Measurements from ENCODE around the gene NTM.

Gene NTM

DNA sequence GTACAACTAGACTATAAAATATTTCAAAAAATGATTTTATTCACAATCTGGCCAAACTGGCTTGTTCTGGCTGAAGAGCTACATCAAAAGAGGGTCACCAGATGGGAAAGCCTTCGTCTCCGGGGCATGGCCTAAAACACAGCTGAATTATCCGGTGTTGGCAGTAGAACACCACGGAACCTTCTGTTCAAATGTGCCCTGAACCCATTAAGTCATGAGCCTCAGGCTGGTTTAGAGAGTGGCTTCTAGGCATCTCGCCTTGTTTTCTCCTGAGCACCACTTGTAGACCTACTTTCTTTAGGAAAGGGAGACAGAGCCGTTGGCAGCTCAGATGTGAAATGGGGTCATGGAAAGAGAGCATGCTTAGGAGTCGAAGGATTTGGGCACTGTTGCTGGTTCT, 890.2 kb downstream of the NTM start:
- Histone ChIP-seq H3K9ac (ENCODE audit: low read depth in 1 of 2, low read length in 2 of 2) (no peak overlapping the region), H3K27ac (ENCODE audit: low read depth, low read length) (no peak overlapping the region), H3K9me3 (ENCODE audit: control insufficient read depth in 1 of 2, low read length in 2 of 2) (no peaks in the 10 kb centered on the region), H3K27me3 (ENCODE audit: control insufficient read depth in 1 of 2, insufficient read depth in 2 of 2, low read length in 2 of 2) (no peaks in the 10 kb centered on the region), H3K4me3 (ENCODE audit: low read depth in 1 of 2, low read length in 2 of 2) (no peak overlapping the region), H3K36me3 (ENCODE audit: control insufficient read depth in 1 of 2, insufficient read depth in 2 of 2, low read length in 2 of 2) (no peaks in the 10 kb centered on the region), H3K4me1 (ENCODE audit: control insufficient read depth in 1 of 2, insufficient read depth in 2 of 2, low read length in 2 of 2) (no peaks in the 10 kb centered on the region)

DNA sequence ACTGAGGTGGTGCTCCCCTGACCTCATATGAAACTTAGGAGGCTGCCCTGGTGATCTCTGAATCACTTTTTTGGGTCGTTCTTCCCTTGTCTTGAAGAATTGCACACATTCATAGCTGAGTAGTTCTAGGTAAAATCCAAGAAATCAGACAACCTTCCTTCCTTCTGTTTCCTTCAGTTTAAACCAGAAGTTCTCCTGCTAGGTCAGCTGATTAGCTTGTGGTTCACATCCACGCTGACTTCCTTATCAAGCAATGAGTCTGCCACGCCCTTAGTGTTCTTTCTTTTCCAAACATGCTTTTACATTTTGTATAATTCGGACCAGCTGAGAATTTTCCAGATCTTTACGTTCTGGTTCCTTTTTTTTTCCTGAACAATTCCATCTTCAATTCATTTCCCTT, 892.8 kb downstream of the NTM start:
- Histone ChIP-seq H3K9me3 (ENCODE audit: control insufficient read depth in 1 of 2, low read length in 2 of 2) (no peaks in the 10 kb centered on the region), H3K27ac (ENCODE audit: low read depth, low read length) (no peak overlapping the region), H3K4me3 (ENCODE audit: low read depth in 1 of 2, low read length in 2 of 2) (no peak overlapping the region), H3K9ac (ENCODE audit: low read depth in 1 of 2, low read length in 2 of 2) (no peak overlapping the region), H3K27me3 (ENCODE audit: control insufficient read depth in 1 of 2, insufficient read depth in 2 of 2, low read length in 2 of 2) (no peaks in the 10 kb centered on the region), H3K4me1 (ENCODE audit: control insufficient read depth in 1 of 2, insufficient read depth in 2 of 2, low read length in 2 of 2) (no peaks in the 10 kb centered on the region), H3K36me3 (ENCODE audit: control insufficient read depth in 1 of 2, insufficient read depth in 2 of 2, low read length in 2 of 2) (no peaks in the 10 kb centered on the region)

DNA sequence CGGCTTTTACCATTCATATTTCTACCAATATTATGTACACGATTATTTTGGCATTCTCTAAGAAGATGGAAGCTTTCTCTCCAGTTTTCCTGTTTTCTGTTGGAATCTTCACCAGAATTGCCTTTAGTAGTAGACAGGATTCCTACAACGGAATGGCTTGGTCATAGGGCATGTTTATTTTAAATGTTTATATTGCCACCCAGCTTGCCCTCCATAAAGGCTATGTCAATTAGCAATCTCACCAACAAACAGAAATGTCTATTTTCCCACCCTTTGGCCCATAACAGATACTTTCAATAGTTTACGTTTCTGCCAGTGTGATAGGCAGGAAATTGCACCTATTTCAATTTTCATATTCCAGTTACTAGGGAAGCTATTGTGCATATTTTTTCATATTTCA, 893.5 kb downstream of the NTM start:
- Histone ChIP-seq H3K9me3 (ENCODE audit: control insufficient read depth in 1 of 2, low read length in 2 of 2) (no peaks in the 10 kb centered on the region), H3K36me3 (ENCODE audit: control insufficient read depth in 1 of 2, insufficient read depth in 2 of 2, low read length in 2 of 2) (no peaks in the 10 kb centered on the region), H3K27ac (ENCODE audit: low read depth, low read length) (no peak overlapping the region), H3K4me3 (ENCODE audit: low read depth in 1 of 2, low read length in 2 of 2) (no peak overlapping the region), H3K9ac (ENCODE audit: low read depth in 1 of 2, low read length in 2 of 2) (no peak overlapping the region), H3K27me3 (ENCODE audit: control insufficient read depth in 1 of 2, insufficient read depth in 2 of 2, low read length in 2 of 2) (no peaks in the 10 kb centered on the region), H3K4me1 (ENCODE audit: control insufficient read depth in 1 of 2, insufficient read depth in 2 of 2, low read length in 2 of 2) (no peaks in the 10 kb centered on the region)

DNA sequence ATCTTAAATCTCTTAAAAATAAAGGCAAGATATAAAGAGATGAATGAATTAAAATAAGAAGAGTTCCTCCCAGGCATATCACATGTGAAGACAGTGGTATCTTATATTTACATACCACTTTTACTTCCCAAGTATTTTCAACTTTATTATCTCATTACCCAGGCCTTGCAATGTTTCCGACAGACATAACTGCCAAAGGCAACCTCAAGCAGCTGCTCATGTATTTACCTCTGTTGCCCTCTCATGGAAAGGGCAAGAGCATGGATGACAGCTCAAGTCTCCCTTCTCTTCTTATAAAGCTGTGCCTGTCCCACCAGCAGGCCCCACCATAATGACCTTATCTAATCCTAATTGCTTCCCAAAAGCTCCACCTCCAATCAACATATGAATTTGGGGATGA, 894.2 kb downstream of the NTM start:
- no peaks in the 10 kb centered on the region for H3K36me3 ChIP-seq (ENCODE audit: control insufficient read depth in 1 of 2, insufficient read depth in 2 of 2, low read length in 2 of 2)
- H3K4me1 ChIP-seq (ENCODE audit: control insufficient read depth in 1 of 2, insufficient read depth in 2 of 2, low read length in 2 of 2), result no peaks in the 10 kb centered on the region
- no peaks in the 10 kb centered on the region for H3K9me3 ChIP-seq (ENCODE audit: control insufficient read depth in 1 of 2, low read length in 2 of 2)
- no peaks in the 10 kb centered on the region for H3K27me3 ChIP-seq (ENCODE audit: control insufficient read depth in 1 of 2, insufficient read depth in 2 of 2, low read length in 2 of 2)
- no peak overlapping the region for H3K4me3 ChIP-seq (ENCODE audit: low read depth in 1 of 2, low read length in 2 of 2)
- no peak overlapping the region for H3K27ac ChIP-seq (ENCODE audit: low read depth, low read length)
- no peak overlapping the region for H3K9ac ChIP-seq (ENCODE audit: low read depth in 1 of 2, low read length in 2 of 2)

DNA sequence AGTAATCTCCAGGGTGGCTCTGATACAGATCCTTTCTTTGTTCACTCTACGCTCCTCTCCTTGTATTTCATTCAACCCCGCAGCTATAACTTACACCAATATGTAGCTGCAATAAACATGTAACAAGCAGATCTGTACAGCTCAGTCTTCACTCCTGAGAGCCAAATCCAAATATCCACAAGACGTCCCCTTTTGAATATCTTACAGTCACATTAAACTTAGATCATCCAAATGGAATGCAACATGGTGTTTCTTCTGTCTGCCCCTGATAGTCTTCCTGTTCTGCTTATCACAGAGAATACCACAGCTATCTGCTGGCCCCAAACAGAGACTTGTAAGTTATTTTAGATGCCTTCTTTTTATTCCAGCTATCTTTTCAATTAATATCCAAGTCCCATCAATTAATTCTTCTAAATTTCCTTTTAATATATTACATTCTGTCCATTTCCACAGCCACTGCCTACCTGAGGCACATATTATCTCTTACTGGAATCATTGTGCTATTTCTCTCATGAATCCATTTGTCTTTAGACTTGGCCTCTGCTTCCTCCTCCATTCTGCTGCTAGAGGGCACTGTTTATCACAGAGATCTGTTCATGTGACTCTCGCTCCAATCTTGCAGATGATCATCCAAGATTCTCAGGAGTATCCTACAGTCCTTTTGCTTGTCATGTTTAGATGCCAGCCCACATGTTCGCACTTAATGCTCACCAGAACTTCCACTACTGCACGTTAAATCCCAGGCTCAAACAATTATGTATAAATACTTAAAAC, 908.6 kb downstream of the NTM start:
- Histone ChIP-seq H3K4me1 (ENCODE audit: control insufficient read depth in 1 of 2, insufficient read depth in 2 of 2, low read length in 2 of 2) (no peaks in the 10 kb centered on the region), H3K4me3 (ENCODE audit: low read depth in 1 of 2, low read length in 2 of 2) (no peak overlapping the region), H3K27ac (ENCODE audit: low read depth, low read length) (no peak overlapping the region)

DNA sequence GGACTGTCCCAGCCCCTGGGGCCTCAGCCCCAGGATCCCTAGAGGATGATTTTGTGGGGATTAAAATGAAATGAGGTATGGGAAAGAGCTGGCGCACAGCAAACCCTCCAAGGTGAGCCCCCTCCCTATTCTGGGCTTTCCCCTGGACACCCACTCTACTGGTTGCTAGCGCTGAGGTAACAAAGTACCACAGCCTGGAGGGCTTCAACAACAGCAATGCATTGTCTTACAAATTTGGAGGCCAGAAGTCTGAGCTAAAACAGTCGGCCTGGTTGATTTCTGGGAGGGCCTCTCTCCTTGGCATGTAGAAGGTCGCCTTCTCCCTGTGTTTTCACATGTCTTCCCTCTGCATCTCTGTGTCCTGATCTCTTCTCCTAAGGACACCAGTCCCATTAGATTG, 913.6 kb downstream of the NTM start:
- no peak overlapping the region for H3K9ac ChIP-seq (ENCODE audit: low read depth in 1 of 2, low read length in 2 of 2)
- no peak overlapping the region for H3K4me3 ChIP-seq (ENCODE audit: low read depth in 1 of 2, low read length in 2 of 2)
- no peaks in the 10 kb centered on the region for H3K36me3 ChIP-seq (ENCODE audit: control insufficient read depth in 1 of 2, insufficient read depth in 2 of 2, low read length in 2 of 2)
- H3K27ac ChIP-seq (ENCODE audit: low read depth, low read length), result no peak overlapping the region
- no peaks in the 10 kb centered on the region for H3K27me3 ChIP-seq (ENCODE audit: control insufficient read depth in 1 of 2, insufficient read depth in 2 of 2, low read length in 2 of 2)
- H3K4me1 ChIP-seq (ENCODE audit: control insufficient read depth in 1 of 2, insufficient read depth in 2 of 2, low read length in 2 of 2), result no peaks in the 10 kb centered on the region
- H3K9me3 ChIP-seq (ENCODE audit: control insufficient read depth in 1 of 2, low read length in 2 of 2), result no peaks in the 10 kb centered on the region

More for the DNA sequence above, 908.6 kb downstream of the NTM start:
- no peaks in the 10 kb centered on the region for H3K9me3 ChIP-seq (ENCODE audit: control insufficient read depth in 1 of 2, low read length in 2 of 2)
- no peaks in the 10 kb centered on the region for H3K27me3 ChIP-seq (ENCODE audit: control insufficient read depth in 1 of 2, insufficient read depth in 2 of 2, low read length in 2 of 2)
- H3K9ac ChIP-seq (ENCODE audit: low read depth in 1 of 2, low read length in 2 of 2), result no peak overlapping the region
- H3K36me3 ChIP-seq (ENCODE audit: control insufficient read depth in 1 of 2, insufficient read depth in 2 of 2, low read length in 2 of 2), result no peaks in the 10 kb centered on the region

DNA sequence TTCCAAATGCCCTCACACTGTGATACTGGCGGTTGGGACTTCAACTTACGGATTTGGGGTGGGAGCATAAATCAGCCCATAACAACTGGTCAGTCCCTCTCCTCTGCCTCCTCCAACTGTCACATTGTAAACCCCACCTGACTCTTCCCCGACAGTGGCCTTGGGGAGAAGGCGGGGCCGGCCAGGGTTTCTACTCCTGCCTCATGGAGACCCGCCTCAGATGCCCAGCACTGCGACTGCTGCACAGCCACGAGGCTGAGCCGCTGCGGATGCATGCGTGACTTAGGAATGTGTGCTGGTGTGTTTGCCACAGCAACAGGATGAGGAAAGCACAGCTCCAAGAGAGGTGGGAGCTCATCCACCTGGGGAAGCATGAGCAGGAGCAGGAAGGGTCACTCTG, 914.2 kb downstream of the NTM start:
- H3K27me3 ChIP-seq (ENCODE audit: control insufficient read depth in 1 of 2, insufficient read depth in 2 of 2, low read length in 2 of 2), result no peaks in the 10 kb centered on the region
- H3K9me3 ChIP-seq (ENCODE audit: control insufficient read depth in 1 of 2, low read length in 2 of 2), result no peaks in the 10 kb centered on the region
- no peak overlapping the region for H3K27ac ChIP-seq (ENCODE audit: low read depth, low read length)
- no peak overlapping the region for H3K9ac ChIP-seq (ENCODE audit: low read depth in 1 of 2, low read length in 2 of 2)
- no peaks in the 10 kb centered on the region for H3K36me3 ChIP-seq (ENCODE audit: control insufficient read depth in 1 of 2, insufficient read depth in 2 of 2, low read length in 2 of 2)
- H3K4me3 ChIP-seq (ENCODE audit: low read depth in 1 of 2, low read length in 2 of 2), result no peak overlapping the region
- H3K4me1 ChIP-seq (ENCODE audit: control insufficient read depth in 1 of 2, insufficient read depth in 2 of 2, low read length in 2 of 2), result no peaks in the 10 kb centered on the region

DNA sequence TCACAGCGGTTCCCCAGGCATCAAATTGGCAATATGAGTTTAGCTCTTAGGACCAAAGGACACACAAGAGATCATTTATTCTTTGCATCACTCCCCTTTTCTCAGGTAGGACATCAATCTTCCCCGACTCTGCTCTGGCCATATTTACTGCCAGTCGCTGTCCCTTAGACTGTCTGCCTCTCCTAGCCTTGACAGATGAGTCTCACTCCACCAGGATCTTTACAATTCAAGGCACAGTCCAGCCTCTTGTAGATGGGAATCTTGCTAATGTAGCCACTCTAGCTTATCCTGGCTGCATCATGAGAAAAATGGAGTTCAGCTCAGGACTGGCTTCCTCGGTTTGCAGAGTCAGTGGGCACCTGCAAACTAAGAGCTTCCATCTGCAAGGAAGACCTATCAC, 915.2 kb downstream of the NTM start:
- H3K4me3 ChIP-seq (ENCODE audit: low read depth in 1 of 2, low read length in 2 of 2), result no peak overlapping the region
- H3K9me3 ChIP-seq (ENCODE audit: control insufficient read depth in 1 of 2, low read length in 2 of 2), result no peaks in the 10 kb centered on the region
- H3K9ac ChIP-seq (ENCODE audit: low read depth in 1 of 2, low read length in 2 of 2), result no peak overlapping the region
- no peak overlapping the region for H3K27ac ChIP-seq (ENCODE audit: low read depth, low read length)
- H3K4me1 ChIP-seq (ENCODE audit: control insufficient read depth in 1 of 2, insufficient read depth in 2 of 2, low read length in 2 of 2), result no peaks in the 10 kb centered on the region
- no peaks in the 10 kb centered on the region for H3K36me3 ChIP-seq (ENCODE audit: control insufficient read depth in 1 of 2, insufficient read depth in 2 of 2, low read length in 2 of 2)
- no peaks in the 10 kb centered on the region for H3K27me3 ChIP-seq (ENCODE audit: control insufficient read depth in 1 of 2, insufficient read depth in 2 of 2, low read length in 2 of 2)

DNA sequence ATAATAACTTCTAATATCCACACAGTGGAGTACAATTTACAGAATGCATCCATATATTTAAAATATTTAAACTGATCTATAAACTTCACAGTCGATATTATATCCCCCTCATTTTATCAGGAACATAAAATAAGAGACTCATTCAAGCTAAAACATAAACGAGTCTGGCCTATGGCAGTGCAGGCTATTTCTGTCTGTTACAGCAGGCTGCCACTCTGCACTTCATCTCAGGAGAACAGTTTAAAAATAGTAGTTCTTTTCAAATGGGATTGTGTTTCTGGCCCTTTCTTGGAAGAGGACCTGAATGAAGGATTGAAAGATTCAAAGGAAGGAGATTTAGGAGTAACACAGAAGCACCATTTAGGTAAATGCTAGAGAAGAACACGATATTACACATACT, 915.7 kb downstream of the NTM start:
- Histone ChIP-seq H3K9ac (ENCODE audit: low read depth in 1 of 2, low read length in 2 of 2) (no peak overlapping the region), H3K4me3 (ENCODE audit: low read depth in 1 of 2, low read length in 2 of 2) (no peak overlapping the region), H3K27ac (ENCODE audit: low read depth, low read length) (no peak overlapping the region), H3K27me3 (ENCODE audit: control insufficient read depth in 1 of 2, insufficient read depth in 2 of 2, low read length in 2 of 2) (no peaks in the 10 kb centered on the region), H3K4me1 (ENCODE audit: control insufficient read depth in 1 of 2, insufficient read depth in 2 of 2, low read length in 2 of 2) (no peaks in the 10 kb centered on the region), H3K9me3 (ENCODE audit: control insufficient read depth in 1 of 2, low read length in 2 of 2) (no peaks in the 10 kb centered on the region), H3K36me3 (ENCODE audit: control insufficient read depth in 1 of 2, insufficient read depth in 2 of 2, low read length in 2 of 2) (no peaks in the 10 kb centered on the region)

DNA sequence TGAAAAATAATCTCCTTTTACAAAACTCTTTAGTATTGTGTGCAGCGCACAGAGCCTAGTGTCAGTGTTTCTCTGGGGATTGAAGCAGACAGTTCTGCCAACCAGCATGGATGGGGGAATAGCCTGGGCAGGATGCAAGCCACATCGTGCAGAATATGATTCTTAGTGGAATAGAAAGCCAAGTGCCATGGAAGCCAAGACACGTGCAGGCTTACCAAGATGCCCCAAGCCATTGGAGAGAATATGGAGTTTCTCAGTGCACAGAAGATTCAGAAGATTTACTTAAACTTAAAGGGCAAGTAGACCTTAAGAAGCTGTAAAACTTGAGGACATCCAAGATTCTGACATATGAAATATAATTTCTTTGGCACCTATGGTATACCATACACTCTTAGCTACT, 917.6 kb downstream of the NTM start:
- H3K4me3 ChIP-seq (ENCODE audit: low read depth in 1 of 2, low read length in 2 of 2), result no peak overlapping the region
- H3K27me3 ChIP-seq (ENCODE audit: control insufficient read depth in 1 of 2, insufficient read depth in 2 of 2, low read length in 2 of 2), result peaks cover 0 to 4% of the 10 kb centered on the region in 2 donors
- H3K27ac ChIP-seq (ENCODE audit: low read depth, low read length), result no peak overlapping the region
- H3K36me3 ChIP-seq (ENCODE audit: control insufficient read depth in 1 of 2, insufficient read depth in 2 of 2, low read length in 2 of 2), result no peaks in the 10 kb centered on the region
- no peaks in the 10 kb centered on the region for H3K4me1 ChIP-seq (ENCODE audit: control insufficient read depth in 1 of 2, insufficient read depth in 2 of 2, low read length in 2 of 2)
- H3K9ac ChIP-seq (ENCODE audit: low read depth in 1 of 2, low read length in 2 of 2), result no peak overlapping the region
- H3K9me3 ChIP-seq (ENCODE audit: control insufficient read depth in 1 of 2, low read length in 2 of 2), result no peaks in the 10 kb centered on the region
